NCI-H2196 treated with DMSO at 0.1 percent for 48 hours (cell line): Measurements from ENCODE around the gene WNT10A.
A peak's percentile ranks its signal among the peaks of the same experiment; 100 is the strongest.
"Not testable (repeated sequence)": the region's sequence is repeated elsewhere in the genome, so short reads cannot be mapped to it uniquely, and the experiment has no call there.

Source experiments
- DNase-seq: peaks from one replicate; lab custom pipeline; 2025; ENCODE audit not compliant: unreplicated experiment; lab: John Stamatoyannopoulos, UW

WNT10A gene

GRCh38 chr2:218880102-218880858 is at the start of gene WNT10A:
Gene WNT10A (plus strand): TSS chr2:218880852. CDS start chr2:218880996, 144 bp downstream.
- DNase-seq: peak; percentile 52

- DNase-seq: no peak
Measured at GRCh38 chr2:218831378-218831990, 49.2 kb upstream of the WNT10A start, which contains the start of gene PRKAG3. Gene PRKAG3 (minus strand): TSS chr2:218831803.

DNA sequence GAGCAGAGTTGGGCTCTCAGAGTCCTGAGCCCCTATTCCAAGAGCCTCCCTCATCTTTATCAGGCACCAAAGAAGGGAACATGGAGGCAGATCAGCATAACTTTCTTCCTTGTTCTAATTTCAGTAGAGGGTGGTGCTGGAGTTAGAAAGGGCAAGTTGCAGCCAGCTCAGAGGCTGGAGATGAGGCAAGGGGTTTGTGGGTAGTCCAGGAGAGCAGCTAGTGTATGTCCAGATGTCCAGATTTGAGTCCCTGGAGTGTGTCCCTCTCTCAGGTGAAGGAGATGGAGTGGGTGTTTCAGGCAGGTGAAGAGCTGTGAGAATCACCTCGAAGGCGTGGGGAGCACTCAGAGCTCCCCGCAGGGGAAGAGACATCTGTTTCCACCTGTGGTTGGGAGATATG is 48.6 kb upstream of the WNT10A start:
- DNase-seq: no peak

DNA sequence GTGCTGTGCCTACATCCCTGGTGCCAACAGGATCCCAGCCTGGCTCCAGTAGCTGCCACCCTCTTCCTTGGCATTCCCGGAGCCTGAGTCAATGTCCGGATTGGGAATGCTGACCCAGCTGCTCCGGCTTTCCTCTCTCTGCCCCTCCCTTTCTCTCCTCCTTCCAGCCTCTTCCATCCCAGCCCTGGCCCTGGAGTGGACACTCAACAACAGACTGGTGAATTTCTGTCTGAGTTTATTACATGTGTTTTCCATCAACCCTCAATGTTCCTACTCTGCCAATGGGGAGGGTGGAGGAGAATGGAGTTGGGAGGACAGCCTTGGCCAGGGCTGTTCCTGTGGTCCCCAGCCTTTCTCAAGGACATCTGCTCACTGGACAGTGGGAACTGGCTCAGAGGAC is 48.1 kb upstream of the WNT10A start:
- DNase-seq: no peak

GRCh38 chr2:218833023-218833609 is 47.5 kb upstream of the WNT10A start:
- no peak for DNase-seq

- DNase-seq: no peak
Measured at GRCh38 chr2:218834685-218835084, 46.0 kb upstream of the WNT10A start.

DNA sequence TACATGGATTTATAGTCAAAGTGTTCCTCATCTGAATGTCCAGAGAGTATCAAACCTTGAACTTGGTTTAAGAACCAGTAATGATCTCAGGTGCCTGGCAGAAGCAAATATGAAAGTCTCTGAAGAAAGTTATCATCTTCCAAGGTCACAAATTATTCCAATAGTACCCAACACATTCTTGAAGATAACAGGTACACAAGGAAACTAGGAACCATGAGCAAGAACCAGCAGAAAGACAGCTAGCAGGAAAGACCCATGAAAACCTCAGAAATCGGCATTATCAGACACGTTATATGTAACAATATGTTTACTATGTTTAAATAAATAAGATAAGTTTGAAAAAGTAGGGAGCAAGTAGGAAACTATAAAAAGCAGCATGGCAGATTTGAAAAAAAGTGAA is 43.2 kb upstream of the WNT10A start:
- no peak for DNase-seq

DNA sequence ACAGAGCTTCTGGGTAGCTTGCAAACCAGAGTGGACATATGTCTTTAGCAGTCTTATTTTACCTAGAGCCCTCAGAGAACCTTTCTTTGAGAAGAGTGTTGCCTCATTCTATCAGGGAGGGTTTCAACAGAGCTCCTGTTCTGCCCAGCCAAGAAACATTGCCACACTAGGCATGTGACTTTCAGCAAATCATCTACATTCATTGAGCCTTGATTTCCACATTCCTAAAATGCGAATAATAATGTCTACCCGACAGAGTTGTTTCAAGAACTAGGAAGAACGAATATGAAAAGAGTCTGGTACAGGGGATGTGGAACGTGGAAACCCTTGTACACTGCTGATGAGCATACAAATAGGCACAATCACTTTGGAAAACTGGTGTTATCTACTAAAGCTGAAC is 41.2 kb upstream of the WNT10A start:
- DNase-seq: no peak

- no peak for DNase-seq
Measured at GRCh38 chr2:218839888-218840287, 40.8 kb upstream of the WNT10A start.

- not testable (repeated sequence) for DNase-seq
Measured at GRCh38 chr2:218844334-218844733, 36.3 kb upstream of the WNT10A start.

DNA sequence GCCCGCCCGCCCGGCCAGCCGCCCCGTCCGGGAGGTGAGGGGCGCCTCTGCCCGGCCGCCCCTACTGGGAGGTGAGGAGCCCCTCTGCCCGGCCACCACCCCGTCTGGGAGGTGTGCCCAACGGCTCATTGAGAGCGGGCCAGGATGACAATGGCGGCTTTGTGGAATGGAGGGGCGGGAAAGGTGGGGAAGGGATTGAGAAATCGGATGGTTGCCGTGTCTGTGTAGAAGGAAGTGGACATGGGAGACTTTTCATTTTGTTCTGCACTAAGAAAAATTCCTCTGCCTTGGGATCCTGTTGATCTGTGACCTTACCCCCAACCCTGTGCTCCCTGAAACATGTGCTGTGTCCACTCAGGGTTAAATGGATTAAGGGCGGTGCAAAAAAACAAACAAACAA is 33.7 kb upstream of the WNT10A start:
- DNase-seq: not testable (repeated sequence)

DNA sequence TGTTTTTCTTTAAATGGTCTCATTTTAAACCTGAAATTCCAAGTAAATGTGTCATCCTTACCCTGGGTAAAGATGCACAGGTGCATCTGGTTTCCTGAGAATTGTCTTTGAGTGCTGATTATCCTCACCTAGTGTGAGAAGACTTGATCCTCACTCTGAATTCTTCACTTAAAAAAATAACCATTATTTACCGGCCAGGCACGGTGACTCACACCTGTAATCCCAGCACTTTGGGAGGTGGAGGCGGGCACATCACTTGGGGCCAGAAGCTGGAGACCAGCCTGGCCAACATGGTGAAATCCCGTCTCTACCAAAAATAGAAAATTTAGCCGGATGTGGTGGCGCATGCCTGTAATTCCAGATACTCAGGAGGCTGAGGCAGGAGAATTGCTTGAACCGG is 30.9 kb upstream of the WNT10A start:
- DNase-seq: no peak

- DNase-seq: no peak
Measured at GRCh38 chr2:218850796-218851195, 29.9 kb upstream of the WNT10A start.

DNA sequence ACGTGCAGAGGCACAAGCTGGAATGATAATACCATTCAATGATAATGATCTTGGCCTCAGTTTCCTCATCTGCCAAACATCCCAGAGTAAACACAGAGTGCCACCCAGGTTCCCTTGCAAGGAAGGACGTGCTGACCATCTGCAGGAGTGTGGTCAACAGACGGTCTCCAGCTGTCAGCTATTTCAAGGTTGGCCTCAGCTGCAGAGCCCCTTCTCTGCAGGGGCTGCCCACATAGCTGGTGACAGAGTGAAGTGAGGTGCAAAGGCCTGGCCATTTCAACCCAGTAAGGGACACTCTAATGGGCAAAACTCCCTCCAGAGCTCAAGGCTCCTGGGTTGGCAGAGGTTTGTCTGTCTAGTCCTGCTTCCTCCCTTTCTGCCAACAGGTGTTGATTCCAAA is 29.4 kb upstream of the WNT10A start:
- DNase-seq: no peak

- DNase-seq: peak; percentile 31
Measured at GRCh38 chr2:218852911-218853667, 27.6 kb upstream of the WNT10A start.

- DNase-seq: no peak
Measured at GRCh38 chr2:218853766-218854165, 26.9 kb upstream of the WNT10A start.

GRCh38 chr2:218854860-218855259 is 25.8 kb upstream of the WNT10A start:
- DNase-seq: no peak

GRCh38 chr2:218855305-218856166 is 25.1 kb upstream of the WNT10A start:
- DNase-seq: no peak

DNA sequence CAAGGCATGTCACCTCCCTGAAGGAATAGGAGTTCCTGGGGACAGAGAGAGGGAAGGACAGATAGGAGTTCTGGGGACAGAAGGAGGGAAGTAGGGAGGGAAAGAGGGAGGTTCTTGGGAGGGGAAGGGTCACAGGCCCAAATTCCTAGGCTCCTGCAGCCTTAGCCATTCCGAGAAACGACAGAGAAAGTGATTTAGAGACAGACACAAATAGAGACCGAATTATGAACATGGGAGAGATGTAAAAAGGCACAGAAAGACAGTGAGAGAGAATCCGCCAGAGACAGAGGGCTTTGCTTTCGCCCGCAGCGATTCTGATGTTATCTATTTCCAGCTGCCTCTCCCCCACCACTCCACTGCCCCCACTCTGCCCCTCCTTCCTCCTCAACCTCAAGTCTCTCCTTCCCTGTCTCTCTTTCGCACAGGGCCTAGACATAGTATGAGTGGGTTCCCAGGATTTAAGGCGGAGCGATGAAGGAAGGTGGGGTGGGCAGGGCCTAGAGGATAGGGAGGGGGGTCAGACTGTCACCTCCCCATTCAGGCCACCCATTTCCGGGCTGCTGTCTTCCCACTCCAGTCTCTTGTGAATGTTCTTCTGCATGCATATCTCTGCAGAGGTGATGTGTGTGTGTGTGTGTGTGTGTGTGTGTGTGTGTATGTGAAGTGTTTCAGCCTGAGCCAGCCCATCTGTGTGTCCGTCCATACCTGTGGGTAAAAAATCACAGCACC is 24.3 kb upstream of the WNT10A start:
- no peak for DNase-seq

GRCh38 chr2:218856896-218857243 is 23.8 kb upstream of the WNT10A start:
- no peak for DNase-seq
